ENCODE results near the gene KRT75.
"Not testable (repeated sequence)": the region's sequence is repeated elsewhere in the genome, so short reads cannot be mapped to it uniquely, and the experiment has no call there.

KRT75 gene

DNA sequence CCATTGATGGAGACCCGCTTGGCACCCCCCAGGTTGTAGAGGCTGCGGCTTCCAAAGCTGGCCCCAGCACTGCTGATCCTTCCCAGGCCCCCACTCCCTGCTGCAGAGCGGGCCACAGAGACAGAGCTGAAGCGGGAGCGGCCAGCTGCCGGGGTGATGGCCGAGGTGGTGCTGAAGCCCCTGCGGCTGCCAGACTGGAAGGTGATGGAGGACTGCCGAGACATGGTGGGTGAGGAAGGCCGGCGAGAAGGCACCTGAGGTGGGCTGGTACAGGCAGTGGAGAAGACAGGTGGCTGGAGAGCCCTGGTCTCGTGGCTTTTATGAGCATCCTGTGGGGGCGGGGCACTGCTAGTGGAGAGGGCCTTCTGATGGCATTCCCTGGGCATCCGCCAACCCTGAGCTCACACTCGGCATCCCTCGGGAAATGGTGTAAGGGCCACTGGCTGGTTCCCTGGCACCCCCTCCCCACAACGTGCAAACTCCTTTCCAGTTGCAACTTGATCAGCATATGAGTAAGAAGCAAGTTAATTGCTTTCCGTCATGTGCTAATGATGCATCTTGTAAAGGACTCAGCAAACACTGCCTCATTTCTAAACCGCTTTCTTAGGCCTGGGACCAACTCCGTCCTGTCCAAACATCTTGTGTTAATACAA is at the start of gene KRT75:
KRT75 (minus strand) TSS at position 291 of the 653 bp plus-strand sequence; CDS start at position 224, 67 bp downstream.
- Mint-ChIP-seq H3K27me3 (peaks cover 12% of the 10 kb centered on the region), H3K27ac (no peak within 1 kb of the TSS), H3K36me3 (no peaks in the 10 kb centered on the region), H3K9me3 (ENCODE audit: low read depth) (no peaks in the 10 kb centered on the region), H3K4me3 (no peak within 1 kb of the TSS), H3K4me1 (ENCODE audit: low read depth) (no peaks in the 10 kb centered on the region)

DNA sequence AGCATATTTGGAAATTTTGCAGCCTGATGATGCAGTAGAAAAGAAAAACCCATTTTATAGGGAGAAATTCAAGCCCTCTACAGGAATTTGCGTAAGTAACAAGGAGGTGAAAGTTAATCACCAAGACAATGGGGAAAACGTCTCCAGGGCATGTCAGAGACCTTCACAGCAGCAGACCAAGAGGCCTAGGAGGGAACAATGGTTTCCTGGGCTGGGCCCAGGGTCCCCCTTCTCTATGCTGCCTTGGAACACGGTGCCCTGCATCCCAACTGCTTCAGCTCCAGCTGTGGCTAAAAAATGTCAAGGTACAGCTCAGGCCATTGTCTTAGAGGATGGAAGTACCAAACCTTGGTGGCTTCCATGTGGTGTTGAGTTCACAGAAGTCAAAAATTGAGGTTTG is 45.9 kb upstream of the KRT75 start:
- peaks cover 20% of the 10 kb centered on the region for H3K27me3 Mint-ChIP-seq
- H3K9me3 Mint-ChIP-seq (ENCODE audit: low read depth) = peaks cover 4% of the 10 kb centered on the region
- peaks cover 3% of the 10 kb centered on the region for H3K36me3 Mint-ChIP-seq
- H3K4me3 Mint-ChIP-seq = no peak overlapping the region
- no peak overlapping the region for H3K27ac Mint-ChIP-seq
- H3K4me1 Mint-ChIP-seq (ENCODE audit: low read depth) = no peaks in the 10 kb centered on the region

DNA sequence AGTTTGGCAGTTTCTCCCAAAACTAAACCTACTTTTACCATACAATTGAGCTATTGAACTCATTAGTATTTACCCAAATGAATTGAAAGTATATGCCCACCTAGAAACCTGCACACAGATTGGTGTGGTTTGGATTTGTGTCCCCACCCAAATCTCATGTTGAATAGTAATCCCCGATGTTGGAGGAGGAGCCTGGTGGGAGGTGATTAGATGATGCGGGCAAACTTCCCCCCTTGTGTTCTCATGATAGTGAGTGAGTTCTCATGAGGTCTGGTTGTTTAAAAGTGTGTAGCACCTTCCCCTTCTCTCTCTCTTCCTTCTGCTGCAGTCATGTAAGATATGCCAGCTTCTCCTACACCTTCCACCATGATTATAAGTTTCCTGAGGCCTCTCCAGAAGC is 43.5 kb upstream of the KRT75 start:
- H3K27ac Mint-ChIP-seq = no peak overlapping the region
- H3K36me3 Mint-ChIP-seq = no peaks in the 10 kb centered on the region
- no peaks in the 10 kb centered on the region for H3K9me3 Mint-ChIP-seq (ENCODE audit: low read depth)
- H3K27me3 Mint-ChIP-seq = peaks cover 2% of the 10 kb centered on the region
- no peaks in the 10 kb centered on the region for H3K4me1 Mint-ChIP-seq (ENCODE audit: low read depth)
- no peak overlapping the region for H3K4me3 Mint-ChIP-seq

DNA sequence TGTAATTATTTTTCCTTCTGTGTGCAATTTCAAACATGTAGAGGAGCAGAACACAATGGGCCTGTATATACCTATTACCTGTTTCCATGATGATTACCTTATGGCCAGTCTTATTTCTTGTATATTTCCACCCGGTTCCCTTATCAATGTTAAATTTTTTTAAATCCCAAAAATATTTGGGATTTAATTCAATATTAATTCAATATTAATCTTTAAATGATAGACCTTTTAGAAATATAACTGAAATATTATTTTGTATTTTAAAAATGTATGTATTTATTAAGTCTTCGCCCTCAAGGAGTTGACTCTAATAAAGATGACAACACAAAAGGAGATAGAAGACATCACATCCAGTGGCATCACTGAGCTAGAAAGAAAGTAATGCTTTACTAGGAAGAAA is 40.0 kb upstream of the KRT75 start:
- no peaks in the 10 kb centered on the region for H3K4me1 Mint-ChIP-seq (ENCODE audit: low read depth)
- H3K36me3 Mint-ChIP-seq = no peaks in the 10 kb centered on the region
- peaks cover 4% of the 10 kb centered on the region for H3K27me3 Mint-ChIP-seq
- H3K9me3 Mint-ChIP-seq (ENCODE audit: low read depth) = no peaks in the 10 kb centered on the region
- no peak overlapping the region for H3K4me3 Mint-ChIP-seq
- no peak overlapping the region for H3K27ac Mint-ChIP-seq

DNA sequence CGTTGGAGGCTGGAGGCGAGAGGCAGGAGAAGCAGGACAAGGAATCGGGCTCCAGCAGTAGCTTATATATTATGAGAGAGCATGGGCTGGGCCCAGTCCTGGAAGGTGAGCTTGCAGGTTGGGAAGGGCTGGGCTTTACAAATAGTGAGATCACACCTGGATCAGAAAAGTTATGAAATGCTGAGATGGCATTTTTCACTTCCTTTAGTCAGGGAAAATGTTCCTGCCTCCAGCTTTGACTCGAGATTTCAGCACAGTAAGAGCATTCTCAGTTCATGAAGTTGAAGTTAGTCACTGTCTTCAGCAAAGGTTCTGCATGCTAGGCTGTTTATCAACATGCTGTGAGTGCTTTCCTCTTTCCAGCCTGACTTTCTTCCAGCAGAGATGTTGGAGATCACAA is 39.6 kb upstream of the KRT75 start, which contains the start of gene KRT6C:
KRT6C (minus strand) TSS at position 38 of the 400 bp plus-strand sequence. CDS start 68 bp downstream, outside the sequence.
- Mint-ChIP-seq H3K4me1 (ENCODE audit: low read depth) (no peaks in the 10 kb centered on the region), H3K4me3 (no peak within 1 kb of the TSS), H3K27me3 (peaks cover 4% of the 10 kb centered on the region), H3K27ac (no peak within 1 kb of the TSS), H3K9me3 (ENCODE audit: low read depth) (no peaks in the 10 kb centered on the region), H3K36me3 (no peaks in the 10 kb centered on the region)

DNA sequence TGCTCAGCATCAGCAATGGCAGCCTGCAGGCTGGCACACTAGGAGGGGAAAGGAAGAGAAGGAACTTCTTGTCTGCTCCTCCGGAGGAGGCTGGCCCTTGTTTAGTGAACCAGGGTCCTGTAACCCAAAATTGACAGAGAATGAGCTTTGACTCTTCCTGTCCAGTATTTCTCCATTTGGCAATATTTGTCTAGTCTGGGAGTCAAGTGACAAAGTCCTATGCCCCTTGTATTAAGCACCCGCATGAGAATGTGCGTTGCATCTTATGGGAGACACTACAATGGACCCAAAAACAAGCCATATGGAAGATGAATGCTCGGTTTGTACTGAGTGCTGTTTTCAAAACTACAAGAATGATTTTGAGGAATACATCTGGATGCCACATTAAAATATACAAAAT is 35.7 kb upstream of the KRT75 start:
- Mint-ChIP-seq H3K4me3 (no peak overlapping the region), H3K36me3 (no peaks in the 10 kb centered on the region), H3K27me3 (peaks cover 5% of the 10 kb centered on the region), H3K9me3 (ENCODE audit: low read depth) (no peaks in the 10 kb centered on the region), H3K4me1 (ENCODE audit: low read depth) (no peaks in the 10 kb centered on the region), H3K27ac (no peak overlapping the region)

DNA sequence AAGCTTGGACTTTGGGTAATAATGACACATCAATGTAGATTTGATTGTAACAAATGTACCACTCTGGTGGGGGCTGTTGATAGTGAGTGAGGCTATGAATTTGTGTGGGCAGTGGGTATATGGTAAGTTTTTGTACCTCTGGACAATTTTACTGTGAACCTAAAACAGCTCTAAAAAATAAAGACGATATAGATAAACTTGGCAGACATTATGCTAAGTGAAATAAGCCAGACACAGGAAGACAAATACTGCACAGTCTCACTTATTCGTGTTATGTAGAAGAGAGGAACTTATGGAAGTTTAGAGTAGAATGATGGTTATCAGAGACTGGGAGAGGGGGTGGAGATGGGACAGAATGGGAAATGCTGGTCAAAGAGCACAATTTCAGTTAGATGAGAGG is 30.7 kb upstream of the KRT75 start:
- Mint-ChIP-seq H3K36me3 (peaks cover 4% of the 10 kb centered on the region), H3K4me3 (no peak overlapping the region), H3K27me3 (peaks cover 11% of the 10 kb centered on the region), H3K4me1 (ENCODE audit: low read depth) (no peaks in the 10 kb centered on the region), H3K9me3 (ENCODE audit: low read depth) (no peaks in the 10 kb centered on the region), H3K27ac (no peak overlapping the region)

DNA sequence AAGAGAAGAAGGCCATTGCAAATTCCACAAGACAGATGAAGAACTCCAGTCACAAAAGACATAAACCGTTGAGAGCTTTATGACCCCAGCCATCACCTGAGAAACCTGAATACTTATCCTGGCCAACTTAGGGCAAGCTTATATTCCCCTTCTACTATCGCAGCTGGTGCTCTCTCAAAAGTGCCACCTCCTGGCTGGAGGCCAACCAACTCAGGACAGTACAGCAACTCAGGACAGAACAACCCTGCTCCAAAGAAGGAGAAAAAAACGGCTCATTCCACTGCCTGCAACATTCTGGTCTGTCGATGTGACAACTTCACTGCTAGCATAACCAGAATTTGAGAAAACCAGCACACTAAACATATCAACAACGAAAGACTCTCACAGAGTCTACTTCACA is 27.5 kb upstream of the KRT75 start:
- H3K4me1 Mint-ChIP-seq (ENCODE audit: low read depth) = no peaks in the 10 kb centered on the region
- no peak overlapping the region for H3K4me3 Mint-ChIP-seq
- no peaks in the 10 kb centered on the region for H3K9me3 Mint-ChIP-seq (ENCODE audit: low read depth)
- H3K27me3 Mint-ChIP-seq = peaks cover 14% of the 10 kb centered on the region
- H3K36me3 Mint-ChIP-seq = peaks cover 4% of the 10 kb centered on the region
- no peak overlapping the region for H3K27ac Mint-ChIP-seq

DNA sequence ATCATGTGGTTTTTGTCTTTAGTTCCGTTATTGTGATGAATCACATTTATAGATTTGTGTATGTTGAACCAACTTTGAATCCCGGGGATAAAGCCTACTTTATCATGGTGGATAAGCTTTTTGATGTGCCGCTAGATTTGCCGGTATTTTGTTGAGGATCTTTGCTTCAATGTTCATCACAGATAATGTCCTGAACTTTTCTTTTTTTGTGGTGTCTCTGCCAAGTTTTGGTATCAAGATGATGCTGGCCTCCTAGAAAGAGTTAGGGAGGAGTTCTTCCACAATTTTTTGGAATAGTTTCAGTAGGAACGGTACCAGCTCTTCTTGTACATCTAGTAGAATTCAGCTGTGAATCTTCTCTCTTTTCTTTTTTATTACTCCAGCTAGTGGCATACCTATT is 24.7 kb upstream of the KRT75 start:
- Mint-ChIP-seq H3K4me1 (ENCODE audit: low read depth) (peaks cover 4% of the 10 kb centered on the region), H3K27ac (no peak overlapping the region), H3K27me3 (peaks cover 13% of the 10 kb centered on the region), H3K9me3 (ENCODE audit: low read depth) (no peaks in the 10 kb centered on the region), H3K36me3 (peaks cover 4% of the 10 kb centered on the region), H3K4me3 (no peak overlapping the region)

DNA sequence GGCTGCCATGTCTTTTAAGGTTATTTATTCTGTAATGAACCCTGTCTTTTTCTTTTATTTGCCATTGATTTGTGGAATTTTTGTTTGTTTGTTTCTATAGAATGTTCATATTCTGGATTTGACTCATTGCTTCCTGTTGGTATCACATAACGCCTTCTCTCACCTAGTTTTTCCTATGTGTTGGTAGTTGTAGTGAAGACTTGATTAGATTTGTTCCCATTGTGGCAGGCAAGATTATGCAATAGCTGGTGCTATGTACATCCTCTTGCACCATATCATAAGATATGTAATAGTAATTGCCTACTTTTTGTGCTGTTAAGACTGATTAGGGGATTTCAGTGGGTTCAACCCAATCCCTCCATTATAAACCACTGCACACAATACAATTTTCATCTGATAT is 21.6 kb upstream of the KRT75 start:
- H3K4me3 Mint-ChIP-seq = no peak overlapping the region
- peaks cover 4% of the 10 kb centered on the region for H3K4me1 Mint-ChIP-seq (ENCODE audit: low read depth)
- H3K36me3 Mint-ChIP-seq = no peaks in the 10 kb centered on the region
- no peak overlapping the region for H3K27ac Mint-ChIP-seq
- H3K27me3 Mint-ChIP-seq = peaks cover 8% of the 10 kb centered on the region
- no peaks in the 10 kb centered on the region for H3K9me3 Mint-ChIP-seq (ENCODE audit: low read depth)

DNA sequence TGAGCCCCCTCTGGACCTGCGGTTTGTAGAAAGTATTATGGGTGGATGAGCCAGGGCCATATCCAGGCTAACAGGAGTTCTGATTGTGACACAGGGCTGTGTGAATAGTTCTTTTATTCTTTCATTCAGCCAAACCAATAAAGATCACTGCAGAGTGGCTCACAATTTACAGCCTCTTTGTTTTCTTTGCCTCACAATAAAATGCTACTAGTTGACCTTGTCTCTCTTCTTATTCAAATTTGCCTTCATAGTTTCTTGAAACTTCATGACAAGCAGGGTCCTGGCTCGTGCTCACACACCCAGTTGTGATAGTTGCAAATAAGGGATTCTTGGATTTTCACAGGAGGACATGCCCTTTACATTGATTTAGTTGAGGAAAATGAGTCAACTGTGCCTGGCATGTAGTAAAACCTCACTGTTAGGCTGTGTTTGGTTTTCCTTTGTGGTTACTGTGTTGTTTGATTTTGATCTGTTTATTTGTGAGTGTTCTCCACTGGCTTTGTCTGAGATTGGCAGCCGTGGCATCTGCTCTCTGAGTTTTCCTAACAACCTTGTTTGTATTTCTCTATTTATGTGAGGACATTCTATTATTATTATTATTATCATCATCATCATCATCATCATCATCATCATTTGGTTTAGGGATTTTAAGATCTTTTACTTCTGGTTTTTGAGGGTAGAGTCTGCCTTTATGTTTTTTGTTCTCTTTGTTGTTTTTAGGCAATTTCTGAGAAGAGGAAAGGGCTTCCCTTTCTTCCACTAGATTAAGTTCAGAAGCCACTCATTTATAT is 20.4 kb upstream of the KRT75 start:
- Mint-ChIP-seq H3K27ac (no peak overlapping the region), H3K36me3 (no peaks in the 10 kb centered on the region), H3K4me1 (ENCODE audit: low read depth) (peaks cover 4% of the 10 kb centered on the region), H3K27me3 (peaks cover 5% of the 10 kb centered on the region), H3K4me3 (no peak overlapping the region), H3K9me3 (ENCODE audit: low read depth) (no peaks in the 10 kb centered on the region)

DNA sequence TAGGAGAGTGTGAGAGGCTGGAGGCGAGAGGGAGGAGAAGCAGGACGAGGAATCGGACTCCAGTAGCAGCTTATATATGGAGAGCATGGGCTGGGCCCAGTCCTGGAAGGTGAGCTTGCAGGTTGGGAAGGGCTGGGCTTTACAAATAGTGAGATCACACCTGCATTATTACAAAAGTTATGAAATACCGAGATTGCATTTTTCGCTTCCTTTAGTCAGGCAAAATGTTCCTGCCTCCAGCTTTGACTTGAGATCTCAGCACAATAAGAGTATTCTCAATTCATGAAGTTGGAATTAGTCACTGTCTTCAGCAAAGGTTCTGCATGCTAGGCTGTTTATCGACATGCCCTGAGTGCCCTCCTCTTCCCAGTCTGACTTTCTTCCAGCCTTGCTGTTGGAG is 17.9 kb upstream of the KRT75 start, which contains the start of gene KRT6B:
KRT6B (minus strand) TSS at position 46 of the 400 bp plus-strand sequence. CDS start 68 bp downstream, outside the sequence.
- Mint-ChIP-seq H3K4me1 (ENCODE audit: low read depth) (peaks cover 4% of the 10 kb centered on the region), H3K27ac (no peak within 1 kb of the TSS), H3K4me3 (no peak within 1 kb of the TSS), H3K36me3 (no peaks in the 10 kb centered on the region), H3K9me3 (ENCODE audit: low read depth) (no peaks in the 10 kb centered on the region), H3K27me3 (no peaks in the 10 kb centered on the region)

DNA sequence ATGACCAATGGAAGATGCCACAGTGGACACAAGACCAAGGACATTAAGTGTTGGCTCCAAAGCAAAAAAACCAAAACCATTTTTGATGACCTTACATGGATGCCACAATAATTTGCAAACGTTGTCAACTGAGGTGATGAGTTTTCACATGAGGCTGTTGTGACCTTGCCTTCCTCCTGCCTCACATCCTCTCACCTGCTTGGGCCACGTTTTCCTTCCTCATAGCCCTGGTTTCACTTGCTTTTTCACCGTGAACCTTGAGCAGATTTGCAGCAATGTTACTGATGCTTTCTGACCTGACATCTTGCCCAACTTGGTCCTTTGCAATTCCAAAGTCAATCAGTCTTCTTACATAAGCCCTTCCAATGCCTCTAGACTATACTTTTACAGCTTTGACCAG is 14.1 kb upstream of the KRT75 start:
- Mint-ChIP-seq H3K27ac (no peak overlapping the region), H3K4me3 (no peak overlapping the region), H3K4me1 (ENCODE audit: low read depth) (no peaks in the 10 kb centered on the region), H3K36me3 (no peaks in the 10 kb centered on the region), H3K9me3 (ENCODE audit: low read depth) (no peaks in the 10 kb centered on the region), H3K27me3 (peaks cover 4% of the 10 kb centered on the region)

DNA sequence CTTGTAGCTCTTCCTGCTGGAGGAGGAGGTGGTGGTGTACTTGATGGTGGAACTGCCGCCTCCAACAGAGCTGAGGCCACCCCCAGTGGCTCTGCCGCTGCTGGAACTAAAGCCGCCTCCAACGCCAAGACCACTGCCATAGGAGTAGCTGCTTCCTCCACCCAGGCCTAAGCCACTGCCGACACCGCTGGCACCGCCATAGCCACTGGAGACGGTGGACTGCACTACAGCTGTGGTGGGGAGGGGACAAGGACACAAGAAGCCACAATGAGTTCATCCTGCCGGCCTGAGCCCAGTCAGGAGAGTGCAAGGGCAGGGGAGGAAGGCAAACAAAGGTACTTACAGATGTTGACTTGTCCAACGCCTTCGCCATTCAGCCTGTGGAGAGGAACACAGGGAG is 13.0 kb upstream of the KRT75 start:
- not testable (repeated sequence) for H3K27ac Mint-ChIP-seq; H3K4me1 Mint-ChIP-seq (ENCODE audit: low read depth); H3K36me3 Mint-ChIP-seq; H3K9me3 Mint-ChIP-seq (ENCODE audit: low read depth); H3K27me3 Mint-ChIP-seq; H3K4me3 Mint-ChIP-seq

DNA sequence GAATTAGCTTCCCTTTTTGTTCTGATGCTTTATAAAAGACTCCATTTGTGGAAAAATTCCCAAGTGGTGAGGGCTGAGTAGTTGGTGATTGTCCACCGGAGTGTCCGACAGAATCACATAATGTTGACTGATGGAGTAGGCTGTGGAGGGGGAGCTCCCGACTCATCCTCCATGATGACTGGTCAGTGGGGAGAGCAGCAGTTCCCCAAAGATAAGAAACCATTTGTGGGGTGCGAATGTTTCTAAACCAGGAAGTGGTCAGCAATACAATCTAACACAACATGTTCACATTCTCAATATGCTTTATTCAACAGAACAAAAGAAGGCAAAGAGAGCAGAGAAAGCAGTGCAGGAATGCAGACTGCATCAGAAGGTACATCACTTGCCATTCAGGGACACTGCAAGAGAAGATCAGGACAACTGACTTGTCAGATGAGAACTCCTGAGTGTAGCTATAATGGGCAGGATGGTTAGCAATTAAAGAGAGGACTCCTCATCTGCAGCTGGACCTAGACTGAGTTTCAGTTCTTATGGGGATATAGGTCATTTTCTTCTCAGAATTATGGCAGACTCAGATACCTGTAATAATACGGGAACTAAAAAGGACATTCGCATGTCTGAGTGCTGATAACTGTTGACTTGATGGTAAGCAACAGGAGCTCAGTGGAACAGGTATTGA is 12.3 kb upstream of the KRT75 start:
- H3K27ac Mint-ChIP-seq = no peak overlapping the region
- H3K4me3 Mint-ChIP-seq = no peak overlapping the region
- peaks cover 7% of the 10 kb centered on the region for H3K27me3 Mint-ChIP-seq
- no peaks in the 10 kb centered on the region for H3K9me3 Mint-ChIP-seq (ENCODE audit: low read depth)
- H3K36me3 Mint-ChIP-seq = no peaks in the 10 kb centered on the region
- H3K4me1 Mint-ChIP-seq (ENCODE audit: low read depth) = no peaks in the 10 kb centered on the region

All from activated naive CD8-positive, alpha-beta T cell (primary cell).